CD4-positive, alpha-beta T cell treated with Interferon alpha-2 for 1 hour (primary cell): ENCODE measurements around the gene TTC39C.

Experiments used
- DNase-seq, 2 donors: peaks; one replicate each; pipeline ENCODE4 v3.0.0-alpha.2; 2020 to 2022

The TTC39C gene

GRCh38 chr18:24014062-24014985 is at the start of gene TTC39C:
TTC39C (plus strand) TSS chr18:24014754; CDS start chr18:24014872, 118 bp downstream.
- DNase-seq, result peak; percentile 71 to 82

DNA sequence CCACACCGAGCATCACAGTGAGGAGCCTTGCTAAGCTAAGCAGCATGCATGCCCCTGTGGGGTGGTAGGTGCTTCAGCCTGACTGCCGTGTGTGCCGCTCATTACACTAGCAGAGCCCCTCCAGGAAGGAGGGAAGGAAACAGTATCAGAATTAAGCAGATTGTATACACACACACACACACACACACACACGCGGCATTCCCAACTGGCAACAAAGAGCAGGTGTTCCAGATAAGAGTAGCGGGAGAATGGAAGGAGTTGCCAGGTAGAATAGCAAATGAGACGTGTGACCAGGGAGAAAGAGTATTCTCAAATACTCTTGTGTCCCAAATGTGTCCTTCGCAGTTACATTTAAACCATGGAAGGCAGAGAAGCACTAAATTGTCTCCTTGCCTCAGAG is 47.6 kb upstream of the TTC39C start:
- no peak for DNase-seq

GRCh38 chr18:23967321-23968089 is 47.0 kb upstream of the TTC39C start:
- DNase-seq, result peak; percentile 38 to 56

GRCh38 chr18:23968638-23969604 is 45.6 kb upstream of the TTC39C start:
- no peak for DNase-seq

DNA sequence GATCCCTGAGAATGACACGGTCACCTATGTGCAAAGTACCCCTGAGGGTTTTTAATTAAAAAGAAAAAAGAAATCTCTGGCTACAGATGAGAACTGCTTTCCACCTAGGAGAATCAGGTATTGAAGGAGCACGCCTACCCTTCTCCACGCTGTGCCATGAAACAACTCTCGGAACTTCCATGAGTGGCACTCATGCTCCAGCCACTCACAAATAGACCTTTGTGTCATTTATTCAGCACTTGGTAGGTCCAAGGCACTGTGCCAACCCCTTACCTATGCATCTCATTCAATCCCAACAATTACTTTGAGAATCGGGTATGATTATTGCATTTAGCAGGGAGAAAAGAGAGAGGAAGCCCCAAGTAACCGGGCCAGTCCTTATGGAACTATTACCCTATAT is 44.9 kb upstream of the TTC39C start:
- no peak for DNase-seq

GRCh38 chr18:23970161-23971096 is 44.1 kb upstream of the TTC39C start:
- DNase-seq, result peak; percentile 77 to 89

- DNase-seq, result no peak
These were observed 43.5 kb upstream of the TTC39C start for GRCh38 chr18:23971097-23971440.

GRCh38 chr18:23971666-23972230 is 42.8 kb upstream of the TTC39C start:
- no peak for DNase-seq

DNA sequence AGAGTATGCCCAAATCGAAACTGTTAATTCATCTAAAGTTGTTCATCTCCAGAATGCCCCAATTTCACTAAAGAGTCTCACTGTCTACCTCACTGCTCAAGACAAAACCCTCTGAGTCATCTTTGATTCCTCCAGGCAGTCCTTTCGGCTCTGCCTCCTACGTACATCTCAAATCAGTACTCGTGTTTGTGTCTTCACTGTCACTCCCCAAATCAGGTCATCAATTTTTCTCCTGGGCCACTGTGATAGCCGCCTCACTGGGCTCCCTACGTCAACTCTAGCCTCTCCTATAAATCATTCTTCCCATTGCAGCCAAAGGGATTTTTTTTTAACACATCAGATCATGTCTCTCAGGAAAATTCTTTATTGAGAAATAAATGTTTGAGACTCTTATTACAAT is 42.1 kb upstream of the TTC39C start:
- DNase-seq, result peak in 1 of 2 donors; percentile 68

GRCh38 chr18:23977103-23977502 is 37.5 kb upstream of the TTC39C start:
- no peak for DNase-seq

GRCh38 chr18:23977719-23978483 is 36.7 kb upstream of the TTC39C start:
- peak in 1 of 2 donors; percentile 41 for DNase-seq

DNA sequence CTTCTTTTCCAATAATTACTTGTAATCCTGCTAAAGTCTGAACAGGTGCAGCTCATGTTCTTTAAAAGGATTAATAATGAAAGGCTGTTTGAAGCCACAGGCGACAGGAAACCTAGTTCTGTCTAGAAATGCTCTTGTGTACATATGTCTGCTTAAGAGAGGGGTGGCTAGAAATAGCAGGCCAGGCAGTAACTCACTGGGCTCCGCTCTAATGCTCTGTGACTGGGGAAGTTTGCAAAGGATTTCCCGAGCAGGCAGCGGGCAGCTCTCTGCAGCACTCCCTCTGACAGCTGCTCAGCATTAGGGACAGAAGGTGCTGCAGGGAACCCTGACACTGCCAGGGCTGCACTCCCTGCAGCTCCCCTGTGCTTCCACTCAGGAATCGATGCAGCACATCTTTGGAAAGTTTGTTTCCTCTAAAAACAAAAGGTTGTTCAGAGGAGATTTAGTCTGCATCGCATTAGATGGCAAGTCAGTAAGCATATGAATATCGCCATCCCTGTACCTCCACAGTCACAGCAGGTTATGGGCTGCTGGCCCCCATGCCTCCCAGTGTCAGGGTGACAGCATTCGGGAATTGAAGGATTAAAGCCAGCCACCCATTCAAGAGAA is 33.1 kb upstream of the TTC39C start:
- no peak for DNase-seq

DNA sequence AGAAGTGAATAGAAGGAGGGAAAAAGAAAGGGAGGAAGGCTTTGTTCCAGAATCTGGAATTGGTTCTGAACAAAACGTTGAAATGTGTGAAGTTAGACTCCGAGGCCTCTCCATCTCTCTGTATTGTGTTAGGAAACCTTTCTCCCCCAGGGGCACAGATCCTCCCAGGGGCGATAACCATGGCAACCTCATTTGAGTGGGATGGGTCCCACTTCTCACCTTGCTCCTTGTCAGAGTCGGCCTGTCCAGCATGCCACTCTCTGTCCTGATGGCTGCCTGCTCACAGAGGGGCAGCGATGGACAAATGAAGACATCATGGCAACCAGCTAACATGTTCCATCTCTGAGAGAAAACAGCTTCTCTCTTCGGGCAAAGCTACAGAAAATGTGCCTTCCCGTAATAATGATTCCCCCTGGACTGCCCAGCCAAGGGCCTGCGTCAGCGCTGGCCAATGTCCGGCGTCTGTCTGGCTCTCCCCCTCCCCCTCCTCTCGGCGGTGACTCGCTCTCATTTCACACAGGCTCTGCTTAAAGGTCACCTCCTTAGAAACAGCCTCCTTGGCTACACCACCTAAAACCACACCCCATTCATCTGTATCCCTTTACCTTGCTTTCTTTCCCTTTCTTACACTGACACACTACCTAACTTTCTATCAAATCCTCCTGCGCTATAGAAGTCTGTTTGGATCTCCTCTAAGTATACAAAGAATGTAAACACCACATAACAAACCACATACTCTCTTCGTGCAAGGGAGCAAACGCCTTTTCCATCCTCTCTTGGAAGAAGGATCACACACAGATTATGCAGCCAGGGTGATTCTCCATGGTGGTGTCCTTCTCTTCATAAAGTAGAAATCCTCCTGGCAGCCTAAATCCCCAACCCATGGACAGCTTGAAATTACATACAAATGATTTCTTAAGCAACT is 32.1 kb upstream of the TTC39C start:
- DNase-seq, result no peak

DNA sequence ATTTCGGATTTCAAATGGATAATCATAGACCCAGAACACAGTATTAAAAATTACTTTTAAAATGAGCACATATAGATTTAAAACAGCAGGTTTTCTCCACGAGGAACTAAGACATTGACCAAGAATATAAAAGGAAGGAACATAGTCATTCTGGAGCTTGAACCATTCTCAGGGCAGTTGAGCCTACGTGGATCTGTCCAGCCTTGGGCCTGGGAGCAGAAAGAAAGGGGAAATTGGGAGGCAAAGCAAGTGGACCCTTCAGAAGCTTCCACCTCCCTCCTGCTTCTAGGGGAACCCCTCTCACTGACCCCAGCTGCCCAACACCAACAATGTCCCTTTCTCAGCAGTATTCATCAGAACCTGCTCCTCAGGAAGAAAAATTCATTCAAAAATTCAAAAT is 31.4 kb upstream of the TTC39C start:
- DNase-seq, result no peak

DNA sequence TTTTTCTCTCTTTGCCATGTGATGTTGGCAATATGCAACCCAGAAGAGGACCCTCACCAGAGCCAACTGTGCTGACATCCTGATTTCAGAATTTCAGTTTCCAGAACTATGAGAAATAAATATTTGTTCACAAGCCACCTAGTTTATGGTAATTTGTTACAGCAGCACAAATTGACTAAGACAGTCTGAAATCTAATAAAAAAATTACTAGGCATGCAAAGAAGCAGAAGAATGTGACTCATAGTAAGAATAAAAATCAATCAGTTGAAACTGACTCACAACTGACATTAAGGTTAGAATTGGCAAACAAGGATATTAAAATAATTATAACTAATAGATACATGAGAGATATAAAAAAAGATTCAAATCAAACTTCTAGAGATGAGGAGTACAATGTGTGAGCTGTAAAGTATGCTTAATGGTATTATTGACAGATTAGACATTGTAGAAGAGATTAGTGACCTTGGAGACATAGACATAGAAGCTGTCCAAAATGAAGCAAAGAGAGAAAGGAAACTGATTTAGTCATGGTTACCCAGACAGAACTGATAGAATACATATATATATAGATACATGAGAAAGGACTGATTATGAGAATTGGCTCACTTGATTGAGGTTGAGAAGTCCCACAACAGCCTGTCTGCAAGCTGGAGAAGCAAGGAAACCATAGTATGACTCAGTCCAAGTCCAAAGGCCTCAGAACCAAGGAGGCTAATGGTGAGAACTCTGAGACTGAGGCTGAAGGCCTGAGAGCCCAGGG is 27.8 kb upstream of the TTC39C start:
- no peak for DNase-seq

DNA sequence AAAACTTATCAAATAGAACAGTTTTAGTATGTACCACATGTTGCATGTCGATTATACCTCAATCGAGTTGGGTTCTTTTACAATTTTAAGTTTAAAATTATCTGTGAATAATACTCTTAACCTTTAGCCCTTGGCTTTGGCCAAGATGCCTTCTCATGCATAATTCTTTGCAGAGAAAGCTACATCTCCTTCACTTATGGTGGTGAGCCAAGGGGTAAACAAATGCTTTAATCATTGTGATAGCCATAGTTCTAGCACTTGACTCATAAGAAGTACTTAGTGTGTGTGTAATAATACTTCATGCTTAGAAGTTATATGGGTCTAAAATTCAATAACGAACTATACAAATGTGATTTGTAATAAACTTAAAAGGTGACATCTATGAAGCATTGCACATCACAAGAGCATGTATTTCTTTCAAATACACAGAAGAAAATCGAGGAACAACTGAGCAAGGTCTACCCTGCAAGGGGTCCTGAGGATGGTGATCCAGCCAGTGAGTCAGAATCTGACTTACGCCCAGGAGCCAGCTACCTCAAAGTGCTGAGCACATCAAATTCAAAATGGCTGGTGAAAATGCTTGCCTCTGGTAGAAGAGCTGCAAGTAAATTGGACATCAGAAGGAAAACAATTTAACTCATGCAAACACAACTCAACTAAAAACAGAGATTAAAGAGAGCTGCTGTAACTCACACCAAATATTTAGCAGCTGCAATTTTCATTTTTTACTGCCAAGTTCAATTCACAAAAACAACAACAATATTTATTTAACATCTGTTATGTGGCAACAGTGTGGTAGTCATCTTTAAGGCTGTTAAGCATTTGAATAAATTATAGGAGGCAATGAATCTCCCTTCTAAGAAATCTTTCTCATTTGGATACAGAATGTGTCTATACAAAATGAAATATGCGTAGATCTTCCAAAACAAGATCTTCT is 23.8 kb upstream of the TTC39C start:
- DNase-seq, result no peak
